Effector memory CD4-positive, alpha-beta T cell (primary cell): ENCODE data around the gene SLX1A.
"Not testable (repeated sequence)": the region's sequence is repeated elsewhere in the genome, so short reads cannot be mapped to it uniquely, and the experiment has no call there.

Experiments used
- DNase-seq, 3 donors: peaks; one replicate each; pipeline ENCODE4 v3.0.0-alpha.2; 2020
- H3K27ac ChIP-seq: 2 replicates; pipeline ENCODE4 v1.7.0; 2013; ENCODE audit warnings: mild to moderate bottlenecking, low read length, moderate library complexity; ENCODE audit not compliant: insufficient read depth, poor library complexity, severe bottlenecking
- H3K27me3 ChIP-seq: replicated peaks from 2 replicates; pipeline ENCODE4 v1.7.0; 2013; ENCODE audit warnings: mild to moderate bottlenecking, low read length; ENCODE audit not compliant: insufficient read depth, control insufficient read depth, poor library complexity, severe bottlenecking
- H3K36me3 ChIP-seq: 2 replicates; pipeline ENCODE4 v1.7.0; 2013; ENCODE audit warnings: mild to moderate bottlenecking, low read length, moderate library complexity; ENCODE audit not compliant: control insufficient read depth, insufficient read depth
- H3K4me1 ChIP-seq: 2 replicates; pipeline ENCODE4 v1.7.0; 2013; ENCODE audit warnings: low read length, mild to moderate bottlenecking; ENCODE audit not compliant: control insufficient read depth, insufficient read depth, poor library complexity, severe bottlenecking
- H3K4me3 ChIP-seq: 2 replicates; pipeline ENCODE4 v1.7.0; 2013; ENCODE audit warnings: low read length, low read depth, mild to moderate bottlenecking; ENCODE audit not compliant: insufficient read depth, poor library complexity, severe bottlenecking
- H3K9me3 ChIP-seq: 2 replicates; pipeline ENCODE4 v1.7.0; 2013; ENCODE audit warnings: mild to moderate bottlenecking, low read length, moderate library complexity; ENCODE audit not compliant: control insufficient read depth
- total RNA-seq, 3 donors: gene quantifications; one replicate each; lab custom pipeline; 2026; lab: John Stamatoyannopoulos, UW

The SLX1A gene
- 0 reads per million in 3 donors for total RNA-seq

GRCh38 chr16:30193615-30194014 is at the start of gene SLX1A, which contains the start of gene BOLA2B:
Gene SLX1A, plus strand, starts transcription at chr16:30193875. Its CDS starts 210 bp downstream, at chr16:30194085.
Gene BOLA2B, minus strand, starts transcription at chr16:30193666. Its CDS starts 71 bp downstream, at chr16:30193595.
- H3K27ac ChIP-seq, H3K4me3 ChIP-seq, H3K27me3 ChIP-seq, H3K4me1 ChIP-seq, H3K36me3 ChIP-seq, H3K9me3 ChIP-seq, DNase-seq: not testable (repeated sequence)

- Histone ChIP-seq H3K4me1 (no peaks in the 10 kb centered on the region), H3K36me3 (no peaks in the 10 kb centered on the region), H3K9me3 (no peaks in the 10 kb centered on the region), H3K27ac (no peak overlapping the region), H3K4me3 (no peak overlapping the region), H3K27me3 (no peaks in the 10 kb centered on the region)
- no peak for DNase-seq
Measured at GRCh38 chr16:30144017-30144416, 49.7 kb upstream of the SLX1A start.

GRCh38 chr16:30144917-30145316 is 48.8 kb upstream of the SLX1A start:
- Histone ChIP-seq H3K9me3 (no peaks in the 10 kb centered on the region), H3K27ac (no peak overlapping the region), H3K4me1 (no peaks in the 10 kb centered on the region), H3K36me3 (no peaks in the 10 kb centered on the region), H3K27me3 (no peaks in the 10 kb centered on the region), H3K4me3 (no peak overlapping the region)
- DNase-seq = no peak

GRCh38 chr16:30145657-30146056 is 48.0 kb upstream of the SLX1A start:
- no peak overlapping the region for H3K4me3 ChIP-seq
- no peaks in the 10 kb centered on the region for H3K4me1 ChIP-seq
- no peaks in the 10 kb centered on the region for H3K36me3 ChIP-seq
- H3K27me3 ChIP-seq = no peaks in the 10 kb centered on the region
- no peak overlapping the region for H3K27ac ChIP-seq
- no peaks in the 10 kb centered on the region for H3K9me3 ChIP-seq
- DNase-seq = no peak

GRCh38 chr16:30147843-30148510 is 45.7 kb upstream of the SLX1A start:
- Histone ChIP-seq H3K4me1 (no peaks in the 10 kb centered on the region), H3K4me3 (no peak overlapping the region), H3K36me3 (no peaks in the 10 kb centered on the region), H3K27me3 (no peaks in the 10 kb centered on the region), H3K9me3 (no peaks in the 10 kb centered on the region), H3K27ac (no peak overlapping the region)
- no peak for DNase-seq

- H3K36me3 ChIP-seq = no peaks in the 10 kb centered on the region
- H3K9me3 ChIP-seq = no peaks in the 10 kb centered on the region
- H3K4me3 ChIP-seq = no peak overlapping the region
- DNase-seq = no peak
- no peaks in the 10 kb centered on the region for H3K27me3 ChIP-seq
- no peaks in the 10 kb centered on the region for H3K4me1 ChIP-seq
- no peak overlapping the region for H3K27ac ChIP-seq
Measured at GRCh38 chr16:30149250-30149930, 44.3 kb upstream of the SLX1A start.

- DNase-seq = no peak
- no peaks in the 10 kb centered on the region for H3K4me1 ChIP-seq
- H3K4me3 ChIP-seq = no peak overlapping the region
- no peaks in the 10 kb centered on the region for H3K36me3 ChIP-seq
- no peaks in the 10 kb centered on the region for H3K9me3 ChIP-seq
- H3K27ac ChIP-seq = no peak overlapping the region
- H3K27me3 ChIP-seq = no peaks in the 10 kb centered on the region
Measured at GRCh38 chr16:30151091-30151490, 42.6 kb upstream of the SLX1A start.

- H3K4me1 ChIP-seq = no peaks in the 10 kb centered on the region
- H3K27ac ChIP-seq = no peak overlapping the region
- no peaks in the 10 kb centered on the region for H3K9me3 ChIP-seq
- no peak overlapping the region for H3K4me3 ChIP-seq
- no peaks in the 10 kb centered on the region for H3K36me3 ChIP-seq
- no peaks in the 10 kb centered on the region for H3K27me3 ChIP-seq
- DNase-seq = no peak
Measured at GRCh38 chr16:30152517-30152916, 41.2 kb upstream of the SLX1A start.

- no peaks in the 10 kb centered on the region for H3K27me3 ChIP-seq
- H3K36me3 ChIP-seq = no peaks in the 10 kb centered on the region
- no peaks in the 10 kb centered on the region for H3K4me1 ChIP-seq
- H3K4me3 ChIP-seq = no peak overlapping the region
- no peaks in the 10 kb centered on the region for H3K9me3 ChIP-seq
- DNase-seq = no peak
- H3K27ac ChIP-seq = no peak overlapping the region
Measured at GRCh38 chr16:30155188-30155587, 38.5 kb upstream of the SLX1A start.

- Histone ChIP-seq H3K9me3 (no peaks in the 10 kb centered on the region), H3K27ac (no peak overlapping the region), H3K4me1 (no peaks in the 10 kb centered on the region), H3K4me3 (no peak overlapping the region), H3K36me3 (no peaks in the 10 kb centered on the region), H3K27me3 (no peaks in the 10 kb centered on the region)
- no peak for DNase-seq
Measured at GRCh38 chr16:30157214-30157613, 36.5 kb upstream of the SLX1A start.
